ACHN (cell line): ENCODE measurements around the gene NPAS3.

ENCODE experiments used
- DNase-seq: peaks from one replicate; pipeline ENCODE4 v3.0.0-alpha.2; 2015
- in situ Hi-C: cut with HindIII; loops from 2 replicates; pipeline ENCODE4 v1.10.0; 2017; ENCODE audit warnings: low sequenced_read_pairs, low pct_ligation_motif_present, low pct_unique_long_range_greater_than_20kb

The NPAS3 gene

DNA sequence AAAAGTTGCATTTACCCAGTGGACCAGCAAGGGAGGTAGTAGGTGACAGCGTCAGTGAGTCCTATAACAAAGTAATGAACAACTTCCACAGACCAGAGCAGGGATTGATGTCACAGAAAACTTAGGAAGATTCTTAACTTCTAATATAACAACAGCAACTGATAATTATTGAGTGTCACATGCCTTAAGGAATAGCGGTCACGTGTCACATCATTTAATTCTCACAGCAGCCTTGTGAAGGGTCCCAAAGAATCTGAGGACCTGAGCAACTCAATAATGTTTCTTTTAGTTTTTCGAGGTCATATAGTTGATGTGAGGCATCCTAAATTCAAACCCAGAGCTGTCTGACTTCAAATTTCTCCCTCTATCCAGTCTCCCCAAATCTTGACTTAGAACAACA lies 590.0 kb downstream of the NPAS3 start:
- in situ Hi-C loops, result no loop called here

GRCh38 chr14:33529787-33530757 lies 591.4 kb downstream of the NPAS3 start:
- in situ Hi-C loops, result no loop called here
- no peak for DNase-seq

More for the DNA sequence above, 590.0 kb downstream of the NPAS3 start:
- DNase-seq, result no peak

- in situ Hi-C loops, result no loop called here
These were observed 593.9 kb downstream of the NPAS3 start for GRCh38 chr14:33532553-33532952.

GRCh38 chr14:33534104-33534503 lies 595.4 kb downstream of the NPAS3 start:
- in situ Hi-C loops, result no loop called here

More at GRCh38 chr14:33532553-33532952, 593.9 kb downstream of the NPAS3 start:
- no peak for DNase-seq

GRCh38 chr14:33534632-33535031 lies 596.0 kb downstream of the NPAS3 start:
- in situ Hi-C loops, result no loop called here
- DNase-seq, result peak; percentile 8

More at GRCh38 chr14:33534104-33534503, 595.4 kb downstream of the NPAS3 start:
- no peak for DNase-seq

GRCh38 chr14:33539918-33540357 lies 601.3 kb downstream of the NPAS3 start:
- DNase-seq, result no peak
- in situ Hi-C loops, result no loop called here

GRCh38 chr14:33541171-33541570 lies 602.5 kb downstream of the NPAS3 start:
- no peak for DNase-seq
- in situ Hi-C loops, result no loop called here

GRCh38 chr14:33542338-33543287 lies 603.9 kb downstream of the NPAS3 start:
- in situ Hi-C loops, result no loop called here
- no peak for DNase-seq

DNA sequence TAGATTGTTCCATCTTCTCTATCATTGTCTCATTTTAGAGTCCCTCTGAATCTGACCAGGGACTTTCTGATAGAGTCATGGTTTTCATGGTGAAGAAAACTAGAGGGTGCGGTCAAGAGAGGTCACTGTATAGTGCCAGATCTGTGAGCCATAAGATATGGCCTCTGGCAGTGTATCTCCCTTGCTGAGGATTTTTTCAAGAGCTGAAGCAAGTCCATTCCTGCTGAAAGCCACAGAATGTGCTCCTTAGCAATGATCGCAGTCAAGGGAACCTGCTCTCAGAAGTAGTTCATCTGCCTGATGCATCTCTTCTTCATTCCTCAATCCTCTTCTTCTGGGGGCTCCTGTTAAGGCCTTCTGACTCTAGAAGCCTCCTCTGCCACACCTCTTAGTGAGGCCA lies 607.0 kb downstream of the NPAS3 start:
- in situ Hi-C loops, result no loop called here
- DNase-seq, result no peak

- DNase-seq, result no peak
- in situ Hi-C loops, result no loop called here
These were observed 609.9 kb downstream of the NPAS3 start for GRCh38 chr14:33548606-33549005.

DNA sequence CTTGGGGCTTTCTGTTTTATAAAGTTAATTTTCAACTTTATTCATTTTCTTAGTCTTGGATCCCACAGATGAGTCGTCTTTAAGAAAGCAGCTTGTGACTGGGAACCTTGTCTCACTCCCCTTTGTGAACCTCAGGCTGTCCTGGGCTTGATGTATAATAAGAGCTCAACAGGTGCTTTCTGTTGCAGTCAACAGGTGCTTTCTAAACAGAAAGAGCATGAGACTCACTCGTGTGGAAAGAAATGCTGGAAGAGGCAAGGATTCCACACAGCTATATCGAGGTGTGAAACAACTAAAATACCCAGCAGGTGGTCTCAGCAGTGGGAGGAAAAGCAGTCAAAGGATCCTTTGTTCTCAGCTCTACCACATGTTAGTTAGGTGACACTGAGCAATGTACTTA lies 613.3 kb downstream of the NPAS3 start:
- in situ Hi-C loops, result no loop called here

DNA sequence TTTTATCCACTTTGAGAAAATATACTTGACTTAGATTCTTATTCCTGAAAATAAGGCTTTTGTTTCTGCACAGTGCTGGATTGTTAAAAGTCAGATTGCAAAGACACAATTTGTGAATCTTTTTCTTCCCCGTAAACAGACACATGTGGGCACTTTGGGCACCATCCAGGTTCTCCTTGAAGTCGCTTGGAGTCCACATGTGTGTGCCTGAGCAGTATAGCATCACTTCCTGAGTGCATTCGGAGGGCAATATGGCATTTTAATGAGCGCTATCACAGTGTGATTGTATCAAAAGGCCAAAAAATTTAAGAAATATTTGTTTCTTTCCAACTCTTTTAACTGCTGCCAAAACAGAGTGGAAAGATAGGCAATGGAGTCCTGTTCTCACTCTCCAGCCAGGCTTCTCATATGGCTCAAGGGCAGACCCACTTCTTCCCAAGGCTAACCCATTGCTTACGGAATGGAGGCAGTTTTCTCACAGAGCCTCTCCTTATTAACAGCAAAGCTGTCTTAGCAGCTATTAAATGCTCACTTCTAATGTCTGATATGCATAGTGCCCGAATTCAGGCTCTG lies 615.1 kb downstream of the NPAS3 start:
- in situ Hi-C loops, result no loop called here
- DNase-seq, result no peak

More for the DNA sequence above, 613.3 kb downstream of the NPAS3 start:
- DNase-seq, result peak; percentile 21

DNA sequence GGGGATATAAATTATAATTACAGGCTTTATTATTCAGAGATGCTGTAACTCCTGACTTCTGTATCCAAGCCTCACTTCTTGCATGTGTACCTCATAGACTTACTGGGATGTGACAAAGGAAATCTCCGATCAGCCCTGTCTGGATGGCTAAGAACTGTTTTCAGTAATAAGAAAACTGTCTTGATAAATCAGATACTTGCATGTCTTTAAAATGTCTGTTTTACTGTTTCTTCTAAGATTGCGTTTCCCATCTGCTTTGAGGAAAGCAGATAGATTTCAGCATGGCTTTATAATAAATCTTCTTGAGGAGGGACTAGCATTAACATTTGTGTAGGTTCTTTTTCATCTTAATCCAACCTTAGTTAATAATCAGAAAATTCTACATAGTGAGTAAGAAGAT lies 616.3 kb downstream of the NPAS3 start:
- in situ Hi-C loops, result no loop called here
- no peak for DNase-seq

DNA sequence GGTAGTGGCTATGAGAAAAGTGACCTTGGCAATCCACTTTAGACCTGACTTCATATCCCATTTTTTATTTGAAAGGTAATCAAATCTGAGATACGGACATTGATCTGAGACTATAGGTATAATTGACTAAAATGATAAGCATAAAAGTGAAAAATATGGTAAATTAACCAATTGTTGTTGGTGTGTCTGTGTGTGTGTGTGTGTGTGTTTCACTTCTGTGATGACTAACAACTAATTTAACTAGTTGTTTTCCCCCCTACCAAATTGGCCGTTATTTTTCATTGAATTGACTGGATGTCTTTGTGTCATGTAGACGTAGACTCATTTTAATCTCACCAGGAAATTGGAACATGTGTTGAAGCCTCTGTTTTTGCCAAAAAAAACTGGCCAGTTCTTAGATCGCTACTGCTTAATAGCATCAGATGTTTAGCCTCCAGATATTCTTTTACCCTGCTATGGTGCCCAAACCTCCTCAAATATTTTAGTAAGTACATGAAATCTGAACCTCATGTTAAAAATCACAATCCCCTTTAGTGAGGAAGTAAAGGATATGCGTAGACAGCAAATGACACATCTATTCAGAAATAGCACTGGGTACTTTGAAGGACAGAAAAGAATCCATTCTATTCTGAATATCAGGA lies 617.2 kb downstream of the NPAS3 start:
- DNase-seq, result no peak
- in situ Hi-C loops, result no loop called here

DNA sequence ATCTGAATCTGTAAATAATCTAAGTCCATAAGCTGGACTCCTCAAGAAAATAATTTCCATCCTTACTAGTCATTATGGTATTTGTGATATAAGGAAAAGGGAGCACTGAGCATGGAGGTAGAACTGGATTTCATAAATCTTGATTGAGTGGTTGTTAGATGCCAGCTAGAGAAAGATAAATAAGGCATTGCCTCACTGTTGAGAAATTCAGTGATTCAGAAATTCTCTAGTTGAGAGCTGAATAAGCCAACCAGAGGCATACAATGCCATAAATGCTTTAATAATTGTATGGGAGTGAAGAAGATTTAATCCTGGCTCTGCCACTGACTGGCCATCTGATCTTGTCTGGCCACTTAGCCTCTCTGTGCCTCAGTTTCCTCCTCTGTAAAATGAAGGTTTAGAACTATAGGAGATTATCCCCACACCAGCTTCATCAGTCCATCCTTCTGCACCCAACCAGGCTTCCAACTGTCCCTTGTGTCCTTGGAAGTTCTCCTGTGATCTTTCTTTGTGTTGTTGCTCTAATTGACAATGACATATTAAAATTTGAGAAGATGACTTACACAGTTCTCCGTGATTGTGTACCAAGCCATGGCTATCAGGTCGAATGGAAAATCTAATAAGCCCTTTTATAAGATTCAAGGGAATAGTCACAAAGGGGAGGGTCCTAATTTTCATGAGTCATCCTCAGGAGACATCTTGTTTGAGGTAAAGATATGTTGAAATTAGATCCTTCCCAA lies 617.9 kb downstream of the NPAS3 start:
- DNase-seq, result no peak
- in situ Hi-C loops, result no loop called here

DNA sequence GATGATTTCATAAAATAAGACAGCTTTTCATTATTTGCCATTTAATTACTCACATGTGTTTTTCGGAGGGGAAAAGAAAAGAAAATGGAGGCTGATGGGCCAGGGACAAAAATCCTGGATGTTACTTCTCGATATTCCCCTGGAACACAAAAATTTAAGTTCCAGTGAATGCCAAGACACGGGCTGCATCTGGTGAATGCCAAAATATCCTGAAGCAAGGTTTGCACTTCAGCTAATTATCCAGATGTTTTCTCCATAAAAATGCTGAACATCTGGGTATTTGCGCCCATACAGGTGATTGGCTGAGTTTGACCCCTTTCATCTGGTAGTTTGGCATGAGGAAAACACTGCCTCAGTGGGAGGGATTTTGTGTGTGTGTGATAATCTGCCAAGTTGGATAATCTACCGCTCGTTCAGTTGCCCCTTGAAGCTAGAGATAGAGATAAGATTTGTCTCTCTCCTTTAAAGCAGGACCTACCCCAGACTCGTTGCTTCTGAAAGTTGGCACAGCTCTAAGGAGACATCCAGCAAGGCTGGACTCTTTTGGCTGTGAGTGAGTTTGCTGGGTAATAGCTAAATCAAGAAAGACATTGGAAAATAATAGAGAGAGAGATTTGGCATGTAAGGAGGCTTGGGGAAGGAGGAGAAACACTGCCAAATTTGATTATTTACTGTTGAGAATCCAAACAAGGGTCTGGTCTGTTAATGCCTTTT lies 622.2 kb downstream of the NPAS3 start:
- DNase-seq, result no peak
- in situ Hi-C loops, result no loop called here
